HG02938 (cell line): ENCODE measurements around the gene COMT.
"Not testable (repeated sequence)": the region's sequence is repeated elsewhere in the genome, so short reads cannot be mapped to it uniquely, and the experiment has no call there.

Experiments
- ATAC-seq: cut with Tn5 transposase; IDR thresholded peaks from one replicate; pipeline ENCODE4 v1.9.1; 2021; ENCODE audit warnings: mild to moderate bottlenecking, moderate library complexity; ENCODE audit not compliant: unreplicated experiment

COMT gene

GRCh38 chr22:19928207-19928606 is 13.4 kb upstream of the COMT start:
- no peak for ATAC-seq

- ATAC-seq, result no peak
Observed at GRCh38 chr22:19929586-19930550, 11.7 kb upstream of the COMT start.

- no peak for ATAC-seq
Observed at GRCh38 chr22:19930551-19931486, 10.8 kb upstream of the COMT start.

- no peak for ATAC-seq
Observed at GRCh38 chr22:19931514-19931913, 10.1 kb upstream of the COMT start.

- ATAC-seq, result no peak
Observed at GRCh38 chr22:19932367-19933206, 9.0 kb upstream of the COMT start.

DNA sequence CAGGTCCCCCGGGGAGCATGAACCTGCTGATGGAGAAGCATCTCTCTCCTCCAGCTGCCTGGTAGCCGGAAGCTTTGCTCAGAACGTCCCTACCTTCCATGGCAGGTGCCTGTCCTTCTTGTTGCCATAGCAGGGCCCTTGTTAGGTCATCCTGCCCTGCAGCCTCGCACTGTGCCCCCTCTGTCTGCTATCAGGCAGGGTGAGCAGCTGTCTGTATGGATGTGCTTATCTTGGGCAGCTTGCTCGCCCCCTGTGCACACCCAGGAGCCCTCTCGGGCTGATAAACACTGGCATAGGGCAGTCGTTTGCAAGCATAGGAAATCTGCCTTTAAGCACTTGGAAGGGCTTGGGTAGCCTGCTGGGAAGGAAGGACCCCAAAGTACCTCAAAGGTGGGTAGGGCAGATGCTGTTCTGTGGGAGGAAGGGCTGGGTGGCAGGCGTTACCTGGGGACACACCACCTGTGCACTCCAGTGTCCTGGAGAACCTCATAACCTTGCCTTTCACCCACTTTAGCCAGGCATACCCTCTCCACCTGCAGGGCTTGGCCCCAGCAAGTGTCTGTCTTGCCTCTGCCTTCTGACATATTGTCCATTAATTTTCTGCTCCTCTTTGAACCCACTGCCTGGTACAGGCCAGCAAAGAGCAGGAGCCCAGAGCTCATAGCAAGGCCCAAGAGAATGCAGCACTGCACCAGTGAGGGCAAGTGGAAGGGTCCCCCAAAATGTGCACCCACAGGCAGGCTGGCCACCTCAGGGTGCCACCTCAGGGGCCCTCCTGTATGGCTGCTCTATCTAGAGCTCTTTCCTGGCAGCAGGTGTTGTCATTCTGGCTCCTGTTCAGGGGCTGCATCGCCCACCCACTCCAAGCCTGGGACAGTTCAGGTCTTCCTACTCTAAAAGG is 8.0 kb upstream of the COMT start:
- no peak for ATAC-seq

- not testable (repeated sequence) for ATAC-seq
Observed at GRCh38 chr22:19935123-19935718, 6.4 kb upstream of the COMT start.

GRCh38 chr22:19936513-19936912 is 5.1 kb upstream of the COMT start:
- no peak for ATAC-seq

- ATAC-seq, result no peak
Observed at GRCh38 chr22:19937616-19938473, 3.7 kb upstream of the COMT start.

DNA sequence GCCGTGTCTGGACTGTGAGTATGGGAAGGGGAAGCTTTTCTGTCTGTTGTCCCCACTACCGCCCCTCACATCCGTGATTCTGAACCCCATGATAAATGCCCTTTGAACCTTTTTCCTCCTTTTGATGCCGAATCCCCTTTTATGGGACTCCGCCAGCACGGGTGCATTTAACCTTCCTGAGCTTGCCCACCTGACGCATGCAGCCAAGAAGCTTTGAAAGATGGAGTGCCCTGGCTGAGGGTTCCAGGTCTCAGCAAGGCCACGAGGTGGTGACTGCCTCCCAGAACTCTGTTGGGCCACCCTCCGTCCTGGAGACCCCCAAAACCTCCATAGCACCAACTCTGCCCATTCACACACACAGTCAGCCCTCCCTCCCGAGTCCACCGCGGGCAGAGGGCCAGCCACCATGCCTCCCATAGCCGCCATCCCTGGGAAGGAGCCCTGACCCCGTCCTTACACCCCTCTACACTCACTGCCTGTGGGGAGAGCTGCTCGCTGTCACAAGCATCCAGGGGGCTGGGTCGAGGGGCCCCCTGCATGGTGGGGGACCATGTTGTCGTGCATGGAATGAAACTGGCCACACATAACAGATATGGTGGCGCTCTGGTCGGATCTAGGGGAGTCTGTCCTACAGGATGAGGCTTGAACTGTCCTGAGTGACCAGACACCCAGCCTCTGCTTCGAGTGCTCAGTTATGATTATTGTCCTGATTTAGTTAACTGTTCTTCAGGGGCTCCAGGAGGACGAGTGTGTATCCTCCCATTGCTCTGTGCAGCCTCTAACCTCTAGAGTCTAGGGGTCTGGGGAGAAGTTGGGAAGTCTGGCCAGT is 822 bp upstream of the COMT start:
- no peak for ATAC-seq

DNA sequence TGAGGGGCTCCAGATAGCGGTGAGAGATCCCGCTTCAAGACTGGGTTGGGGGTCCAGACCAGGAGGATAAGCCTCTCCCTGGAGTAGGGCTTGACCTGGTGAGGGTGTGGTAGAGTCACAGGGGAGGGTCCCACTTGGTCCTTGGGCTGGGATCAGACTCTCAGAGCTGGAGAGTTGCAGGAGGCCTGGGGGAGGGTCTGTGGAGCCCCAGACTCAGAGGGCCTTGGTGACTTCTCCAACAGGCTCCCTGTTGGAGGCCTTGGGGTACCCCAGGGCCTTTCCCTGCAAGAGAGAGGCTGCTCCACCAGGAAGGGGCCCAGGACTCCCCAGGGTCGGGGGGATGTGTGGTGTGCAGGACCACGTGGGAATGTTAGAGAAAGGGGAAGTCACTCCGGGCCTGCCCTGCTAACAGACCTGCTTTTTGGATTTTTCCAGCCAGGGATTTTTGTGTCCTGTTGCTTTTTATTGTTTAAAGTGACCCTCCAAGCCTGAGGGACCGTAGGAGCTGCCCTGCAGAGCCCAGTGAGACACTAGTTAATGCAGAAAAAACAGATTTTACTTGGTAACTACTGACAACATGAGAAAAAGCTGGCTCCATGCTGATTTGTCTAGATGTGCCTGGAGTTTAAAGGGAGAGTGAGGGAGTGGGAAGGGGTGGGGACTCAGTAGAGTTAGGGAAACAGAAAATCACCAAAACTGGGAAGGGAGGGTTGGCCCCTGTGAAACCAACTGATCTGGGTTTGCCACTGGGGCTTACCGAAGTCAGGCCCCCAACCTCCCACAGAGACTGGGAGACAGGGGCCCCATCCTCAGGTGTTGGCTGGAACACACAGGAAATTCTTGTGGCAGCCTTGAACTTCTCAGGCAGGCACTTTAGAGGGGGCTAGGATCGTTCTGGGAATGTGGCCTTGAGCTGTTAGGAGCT is 847 bp downstream of the COMT start:
- peak; percentile 49 for ATAC-seq

GRCh38 chr22:19943082-19944026 is 1.8 kb downstream of the COMT start:
- ATAC-seq, result no peak

GRCh38 chr22:19948057-19948760 is 6.6 kb downstream of the COMT start:
- no peak for ATAC-seq

GRCh38 chr22:19951346-19951745 is 9.8 kb downstream of the COMT start:
- no peak for ATAC-seq
